ENCODE measurements around the gene OR2A2. TPM values are rescaled to one million over a fixed set of nuclear protein-coding genes. Genes with fewer than 3 reads are reported as not detected.

Gene OR2A2
- total and polyA plus RNA-seq, 2 donors (not counting 3 experiments of a cell fraction or from before 2014, with no cell fraction given): not detected

DNA sequence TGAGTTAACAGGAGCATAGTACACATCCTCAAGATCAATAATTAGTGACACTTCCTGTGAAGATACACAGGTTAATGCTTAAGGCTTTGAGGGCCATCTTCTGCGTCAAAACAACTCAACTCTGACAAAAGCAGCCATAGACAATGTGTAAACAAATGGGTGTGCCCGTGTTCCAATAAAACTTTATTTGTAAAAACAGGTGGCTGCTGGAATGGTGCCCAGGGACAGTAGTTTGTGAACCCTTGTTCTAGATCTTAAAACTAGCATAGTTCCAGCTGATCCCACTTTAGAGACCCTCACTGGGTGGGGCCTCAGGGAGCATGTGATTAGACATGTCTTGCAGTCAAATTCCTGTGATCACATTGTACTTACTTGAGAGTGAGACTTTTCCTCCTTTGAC lies 21.3 kb downstream of the OR2A2 start:
- no peak overlapping the region for H3K9ac ChIP-seq (replicated peaks; ENCODE audit: extremely low read depth, insufficient read depth, low read length)
- intact Hi-C loops (cut with micrococcal nuclease): no loop called here
- no peaks in the 10 kb centered on the region for H4K20me1 ChIP-seq (replicated peaks; ENCODE audit: control insufficient read depth, extremely low read depth, insufficient read depth, low read length)
- no peaks in the 10 kb centered on the region for H3K36me3 ChIP-seq (ENCODE audit: control insufficient read depth in 2 of 2, extremely low read depth in 1 of 2, insufficient read depth in 2 of 2, low read length in 2 of 2)
- no peaks in the 10 kb centered on the region for H3K79me2 ChIP-seq (ENCODE audit: control insufficient read depth, insufficient read depth, low read length)
- H3K4me3 ChIP-seq (replicated peaks in 1 of 3; ENCODE audit: insufficient read depth in 1 of 3, low read depth in 1 of 3, low read length in 3 of 3): no peak overlapping the region
- CTCF ChIA-PET: no interaction called here
- H2AFZ ChIP-seq (ENCODE audit: low read depth, low read length): no peak overlapping the region
- no peak overlapping the region for H3K27ac ChIP-seq (ENCODE audit: insufficient read depth, low read depth, low read length)
- POLR2A ChIA-PET: no interaction called here
- H3K9me3 ChIP-seq (replicated peaks; ENCODE audit: control insufficient read depth, insufficient read depth, low read length): no peaks in the 10 kb centered on the region
- no peak for TF ChIP-seq POLR2A (IDR thresholded peaks at IDR 0.05; ENCODE audit: low read depth, low read length)
- no peak for TF ChIP-seq JUN (IDR thresholded peaks at IDR 0.05; ENCODE audit: borderline replicate concordance, insufficient read depth, insufficient read length, low read depth)
- TF ChIP-seq, protein P1, sequence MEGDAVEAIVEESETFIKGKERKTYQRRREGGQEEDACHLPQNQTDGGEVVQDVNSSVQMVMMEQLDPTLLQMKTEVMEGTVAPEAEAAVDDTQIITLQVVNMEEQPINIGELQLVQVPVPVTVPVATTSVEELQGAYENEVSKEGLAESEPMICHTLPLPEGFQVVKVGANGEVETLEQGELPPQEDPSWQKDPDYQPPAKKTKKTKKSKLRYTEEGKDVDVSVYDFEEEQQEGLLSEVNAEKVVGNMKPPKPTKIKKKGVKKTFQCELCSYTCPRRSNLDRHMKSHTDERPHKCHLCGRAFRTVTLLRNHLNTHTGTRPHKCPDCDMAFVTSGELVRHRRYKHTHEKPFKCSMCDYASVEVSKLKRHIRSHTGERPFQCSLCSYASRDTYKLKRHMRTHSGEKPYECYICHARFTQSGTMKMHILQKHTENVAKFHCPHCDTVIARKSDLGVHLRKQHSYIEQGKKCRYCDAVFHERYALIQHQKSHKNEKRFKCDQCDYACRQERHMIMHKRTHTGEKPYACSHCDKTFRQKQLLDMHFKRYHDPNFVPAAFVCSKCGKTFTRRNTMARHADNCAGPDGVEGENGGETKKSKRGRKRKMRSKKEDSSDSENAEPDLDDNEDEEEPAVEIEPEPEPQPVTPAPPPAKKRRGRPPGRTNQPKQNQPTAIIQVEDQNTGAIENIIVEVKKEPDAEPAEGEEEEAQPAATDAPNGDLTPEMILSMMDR (IDR thresholded peaks at IDR 0.05; ENCODE audit: extremely low read depth in 1 of 2, insufficient read depth in 1 of 2, low read depth in 1 of 2, low read length in 2 of 2): no peak
- TF ChIP-seq MYC (IDR thresholded peaks at IDR 0.05; ENCODE audit: low read depth, low read length): no peak
- TF ChIP-seq POLR2AphosphoS5 (IDR thresholded peaks at IDR 0.05; ENCODE audit: insufficient read depth, low read depth, low read length): no peak
- no peak for TF ChIP-seq FOS (IDR thresholded peaks at IDR 0.05; ENCODE audit: borderline replicate concordance, insufficient read depth, low read length)
- TF ChIP-seq, protein P2, sequence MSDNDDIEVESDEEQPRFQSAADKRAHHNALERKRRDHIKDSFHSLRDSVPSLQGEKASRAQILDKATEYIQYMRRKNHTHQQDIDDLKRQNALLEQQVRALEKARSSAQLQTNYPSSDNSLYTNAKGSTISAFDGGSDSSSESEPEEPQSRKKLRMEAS (IDR thresholded peaks at IDR 0.05; ENCODE audit: insufficient read depth, insufficient read length): no peak
- no peak for TF ChIP-seq EZH2 (IDR thresholded peaks at IDR 0.05; ENCODE audit: borderline replicate concordance, low read depth, low read length, severe bottlenecking)
- no peak for TF ChIP-seq GATA2 (IDR thresholded peaks at IDR 0.05; ENCODE audit: insufficient read depth, insufficient read length, low read depth, low read length)
- H3K4me2 ChIP-seq (ENCODE audit: insufficient read depth, low read length): no peak overlapping the region
- dilution Hi-C loops (cut with MboI; ENCODE audit: extremely low pct_ligation_motif_present, low sequenced_read_pairs): no loop called here
- DNase-seq (ENCODE audit: low read depth, low spot score) (no peak), FAIRE-seq (no peak)
- no TSS peak for BruUV-seq (replicated peaks)
- H3K9me1 ChIP-seq (replicated peaks; ENCODE audit: control insufficient read depth, extremely low read depth, insufficient read depth, low read length): no peaks in the 10 kb centered on the region
- H3K27me3 ChIP-seq (ENCODE audit: control insufficient read depth in 2 of 2, insufficient read depth in 2 of 2, low read length in 2 of 2): no peaks in the 10 kb centered on the region
- no peaks in the 10 kb centered on the region for H3K4me1 ChIP-seq (ENCODE audit: control insufficient read depth, extremely low read depth, insufficient read depth, low read length)

Measured in endothelial cell of umbilical vein (primary cell).